ENCODE results near the gene UBE3B.

Gene UBE3B

GRCh38 chr12:109518820-109519665, 41.6 kb downstream of the UBE3B start:
- DNase-seq (ENCODE audit: low read depth, low spot score), result peak; percentile 35
- no peak overlapping the region for H3K4me3 ChIP-seq (ENCODE audit: low read length)

DNA sequence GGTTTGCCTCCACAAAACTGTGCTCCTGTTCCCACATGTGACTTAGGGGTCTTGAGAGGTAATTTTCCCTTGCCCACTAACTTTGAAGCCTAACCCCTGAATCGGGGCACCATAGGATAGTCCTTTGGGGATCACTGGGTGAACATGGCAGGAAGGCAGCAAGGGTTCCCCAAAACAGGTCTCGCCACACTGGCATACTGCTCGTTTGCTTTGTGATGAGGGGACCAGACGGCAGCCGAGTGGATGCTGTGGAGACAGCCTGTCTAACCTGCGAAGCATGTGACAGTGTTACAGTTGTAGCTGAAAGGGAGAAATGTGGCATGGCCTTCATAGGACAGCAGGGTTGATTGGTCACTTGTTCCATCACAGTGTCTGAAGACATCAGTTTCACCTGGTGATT, 42.4 kb downstream of the UBE3B start:
- DNase-seq (ENCODE audit: low read depth, low spot score), result no peak

DNA sequence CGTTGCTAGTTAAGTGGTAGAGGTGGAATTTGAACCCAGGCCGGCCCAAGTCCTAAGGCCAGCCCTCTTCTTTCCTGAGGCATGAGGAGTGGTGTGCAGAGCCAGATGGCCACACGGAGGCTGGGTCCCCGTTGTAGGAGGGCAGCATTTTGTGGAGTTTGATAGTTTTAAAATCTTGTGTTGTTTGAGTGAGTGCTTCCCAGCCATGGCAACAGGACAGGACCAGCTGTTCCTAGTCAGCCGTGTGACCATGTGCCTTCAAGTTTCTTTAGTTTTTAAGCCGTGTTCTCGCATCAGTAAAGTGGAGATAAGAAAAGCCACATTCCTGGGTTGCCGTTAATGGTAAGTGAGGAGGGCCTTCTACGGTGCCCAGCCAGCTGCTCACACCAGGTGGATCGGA, 44.4 kb downstream of the UBE3B start:
- no peak overlapping the region for H3K4me3 ChIP-seq (ENCODE audit: low read length)
- DNase-seq (ENCODE audit: low read depth, low spot score), result no peak

More for the DNA sequence above, 42.4 kb downstream of the UBE3B start:
- no peak overlapping the region for H3K4me3 ChIP-seq (ENCODE audit: low read length)

DNA sequence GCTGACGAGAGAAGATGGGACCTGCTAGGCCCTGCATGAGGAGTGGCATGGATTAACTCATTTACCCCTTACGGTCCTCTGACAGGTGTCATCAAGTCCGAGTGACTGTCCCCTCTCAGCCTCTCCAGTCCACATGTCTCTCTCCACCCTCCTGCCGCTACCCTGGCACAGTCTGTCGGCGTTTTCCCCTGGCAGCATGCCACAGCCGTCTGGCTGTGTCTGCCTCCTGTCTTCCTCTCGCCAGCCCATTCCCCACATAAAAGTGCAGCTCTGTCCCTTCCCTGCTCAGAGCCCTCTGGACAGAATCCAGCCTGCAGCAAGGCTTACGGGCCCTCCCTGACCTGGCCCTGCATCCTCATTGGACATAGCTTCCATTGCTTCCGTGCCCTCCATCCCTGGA, 45.6 kb downstream of the UBE3B start:
- no peak for DNase-seq (ENCODE audit: low read depth, low spot score)
- H3K4me3 ChIP-seq (ENCODE audit: low read length), result no peak overlapping the region

DNA sequence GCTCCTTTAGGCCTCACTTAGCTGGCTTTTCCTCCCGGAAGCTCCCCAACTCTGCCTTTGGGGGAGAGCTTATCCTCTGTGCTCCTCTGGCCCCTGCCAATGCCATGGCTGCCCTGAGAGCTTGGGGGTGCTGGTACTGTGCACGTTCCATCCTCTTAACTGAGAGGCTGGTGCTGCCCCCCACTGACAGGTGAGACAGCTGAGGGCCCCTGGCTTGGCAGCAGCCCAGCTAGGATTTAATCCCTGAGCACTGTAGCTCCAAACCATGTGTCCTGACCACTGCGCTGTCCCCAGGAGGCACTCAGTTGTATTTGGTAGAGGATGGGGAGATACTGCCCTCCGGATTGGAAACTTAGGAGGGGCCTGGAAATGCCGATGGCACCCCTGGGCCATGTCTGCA, 46.1 kb downstream of the UBE3B start:
- H3K4me3 ChIP-seq (ENCODE audit: low read length), result no peak overlapping the region
- no peak for DNase-seq (ENCODE audit: low read depth, low spot score)

- DNase-seq (ENCODE audit: low read depth, low spot score), result no peak
- no peak overlapping the region for H3K4me3 ChIP-seq (ENCODE audit: low read length)
These were observed 47.2 kb downstream of the UBE3B start for GRCh38 chr12:109524466-109525278.

- no peak for DNase-seq (ENCODE audit: low read depth, low spot score)
These were observed 47.8 kb downstream of the UBE3B start for GRCh38 chr12:109525279-109525585.

DNA sequence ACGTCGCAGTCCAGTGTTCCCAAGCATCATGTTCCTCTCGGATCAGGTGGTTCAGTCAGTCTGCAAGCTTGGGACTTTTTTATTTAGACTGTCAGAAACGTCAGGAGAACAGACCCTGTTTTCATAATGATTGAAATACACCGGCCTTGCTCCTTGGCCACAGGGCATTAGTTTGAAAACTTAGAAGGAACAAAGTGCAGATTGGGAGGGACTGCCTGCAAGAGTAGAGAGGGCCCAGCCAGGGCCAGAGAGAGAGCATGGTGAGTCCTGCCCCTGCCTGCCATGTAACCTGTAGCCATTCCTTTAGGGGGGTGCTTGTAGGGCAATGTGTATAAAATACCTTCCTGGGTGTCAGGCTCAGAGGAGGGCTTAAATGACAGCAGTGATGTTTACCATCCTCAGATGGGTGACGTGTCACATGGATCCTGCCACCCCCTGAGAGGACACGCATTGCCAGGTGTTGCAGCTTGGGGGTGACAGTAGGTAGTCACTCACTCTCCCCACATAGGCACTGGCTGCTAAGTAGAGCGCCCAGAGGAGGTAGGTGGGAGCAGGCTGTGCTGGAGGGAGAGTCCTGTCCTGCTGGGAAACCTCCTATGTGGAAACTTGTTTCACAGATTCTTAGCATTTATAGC, 50.2 kb downstream of the UBE3B start:
- no peak overlapping the region for H3K4me3 ChIP-seq (ENCODE audit: low read length)
- DNase-seq (ENCODE audit: low read depth, low spot score), result no peak

More at GRCh38 chr12:109525279-109525585, 47.8 kb downstream of the UBE3B start:
- H3K4me3 ChIP-seq (ENCODE audit: low read length), result no peak overlapping the region

DNA sequence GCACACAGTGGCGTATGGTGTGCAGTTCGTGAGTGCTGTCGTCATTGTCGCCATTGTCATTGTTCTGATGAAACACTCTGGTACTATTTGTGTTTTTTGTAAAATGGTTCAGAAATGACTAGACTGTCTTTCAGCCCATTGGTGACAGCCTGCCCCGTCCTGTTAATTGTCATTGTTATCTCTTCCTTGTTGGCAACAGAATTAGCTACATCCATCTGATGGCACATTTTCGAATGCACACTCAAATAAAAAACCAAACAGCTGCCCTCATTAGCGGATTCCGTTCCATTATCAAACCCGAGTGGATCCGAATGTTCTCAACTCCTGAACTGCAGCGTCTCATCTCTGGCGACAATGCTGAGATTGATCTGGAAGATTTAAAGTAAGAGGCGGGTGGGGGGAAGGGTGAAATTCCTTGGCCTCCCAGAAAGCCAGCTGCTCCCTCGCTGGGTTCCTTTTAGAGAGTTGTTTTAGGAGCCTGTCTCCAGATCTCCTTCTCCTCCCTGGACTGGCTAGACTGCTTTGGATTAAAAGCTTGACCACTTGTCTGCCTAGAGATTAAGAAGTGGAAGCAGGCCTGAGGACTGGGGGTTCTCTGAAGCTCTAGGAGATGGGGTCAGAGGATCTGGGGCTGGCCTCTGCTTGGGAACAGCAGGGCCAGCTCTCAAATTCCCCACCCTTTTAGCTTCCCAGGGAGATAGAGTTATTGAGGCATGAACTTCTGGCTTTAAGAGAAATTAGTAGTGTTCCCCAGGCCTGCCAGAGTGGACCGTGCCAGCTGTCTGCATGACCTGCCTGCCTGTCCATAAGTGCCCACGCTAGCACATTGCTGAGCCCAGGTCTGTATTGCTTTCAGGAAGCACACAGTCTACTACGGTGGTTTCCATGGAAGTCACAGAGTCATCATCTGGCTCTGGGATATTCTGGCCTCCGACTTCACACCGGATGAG, 52.5 kb downstream of the UBE3B start:
- DNase-seq (ENCODE audit: low read depth, low spot score), result no peak
- no peak overlapping the region for H3K4me3 ChIP-seq (ENCODE audit: low read length)

GRCh38 chr12:109531411-109531810, 54.0 kb downstream of the UBE3B start:
- DNase-seq (ENCODE audit: low read depth, low spot score), result no peak
- H3K4me3 ChIP-seq (ENCODE audit: low read length), result no peak overlapping the region

DNA sequence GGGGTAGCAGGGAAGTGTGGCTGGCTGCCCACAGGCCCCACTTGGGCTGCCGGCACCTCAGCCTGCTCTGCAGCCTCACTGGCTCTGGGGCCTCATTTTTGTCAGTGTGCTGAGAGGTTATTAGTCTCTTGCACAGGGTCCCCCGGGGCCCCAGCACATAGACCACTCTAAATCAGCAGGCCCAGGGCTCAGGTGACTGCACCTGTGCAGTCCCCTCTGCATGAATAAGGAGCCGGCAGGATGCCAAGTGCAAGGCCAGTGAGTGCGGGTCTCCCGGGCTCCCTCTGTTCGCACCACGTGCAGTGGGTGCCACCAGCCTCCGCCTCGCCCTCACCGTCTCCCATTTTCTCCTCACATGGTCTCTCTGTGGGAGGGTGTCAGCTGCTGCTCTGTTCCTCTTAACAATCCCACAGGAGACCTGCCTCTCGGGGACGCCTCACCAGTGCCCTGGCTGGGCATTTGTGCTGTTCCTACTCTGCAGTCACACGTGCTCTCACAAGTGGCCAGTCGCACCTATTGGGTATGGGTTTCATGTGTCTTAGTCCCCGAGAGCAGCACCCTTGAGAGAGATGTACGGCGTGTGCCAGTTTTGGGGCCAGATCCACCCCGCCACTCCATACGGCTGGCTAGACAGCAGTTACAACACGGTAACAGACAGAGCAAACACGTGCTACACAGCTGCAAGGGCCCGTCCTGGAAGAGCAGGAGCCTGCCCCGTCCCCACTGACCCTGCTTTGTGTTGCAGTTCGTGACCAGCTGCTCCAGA, 55.5 kb downstream of the UBE3B start:
- no peak for DNase-seq (ENCODE audit: low read depth, low spot score)
- H3K4me3 ChIP-seq (ENCODE audit: low read length), result no peak overlapping the region

- H3K4me3 ChIP-seq (ENCODE audit: low read length), result no peak overlapping the region
- DNase-seq (ENCODE audit: low read depth, low spot score), result no peak
These were observed 56.0 kb downstream of the UBE3B start for GRCh38 chr12:109533487-109533740.

DNA sequence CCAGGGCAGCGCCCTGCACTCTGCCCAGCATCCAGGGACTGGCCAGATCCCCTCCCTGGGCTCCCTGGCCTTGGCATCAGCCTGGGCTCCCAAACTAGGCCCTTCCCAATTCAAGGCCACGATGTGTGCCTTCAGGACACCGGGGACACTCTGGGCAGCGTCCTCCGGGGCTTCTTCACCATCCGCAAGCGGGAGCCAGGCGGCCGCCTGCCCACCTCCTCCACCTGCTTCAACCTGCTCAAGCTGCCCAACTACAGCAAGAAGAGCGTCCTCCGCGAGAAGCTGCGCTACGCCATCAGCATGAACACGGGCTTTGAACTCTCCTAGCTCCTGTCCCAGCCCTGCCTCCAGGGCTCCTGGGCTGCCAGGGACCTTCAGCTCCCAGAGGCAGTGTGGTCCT, 57.0 kb downstream of the UBE3B start:
- DNase-seq (ENCODE audit: low read depth, low spot score), result no peak
- H3K4me3 ChIP-seq (ENCODE audit: low read length), result no peak overlapping the region

GRCh38 chr12:109535231-109535862, 57.9 kb downstream of the UBE3B start:
- no peak for DNase-seq (ENCODE audit: low read depth, low spot score)
- no peak overlapping the region for H3K4me3 ChIP-seq (ENCODE audit: low read length)

- no peak overlapping the region for H3K4me3 ChIP-seq (ENCODE audit: low read length)
- no peak for DNase-seq (ENCODE audit: low read depth, low spot score)
These were observed 58.4 kb downstream of the UBE3B start for GRCh38 chr12:109535863-109536250.

- H3K4me3 ChIP-seq (ENCODE audit: low read length), result no peak overlapping the region
- DNase-seq (ENCODE audit: low read depth, low spot score), result no peak
These were observed 59.7 kb downstream of the UBE3B start for GRCh38 chr12:109537136-109537535.

- DNase-seq (ENCODE audit: low read depth, low spot score), result no peak
- no peak overlapping the region for H3K4me3 ChIP-seq (ENCODE audit: low read length)
These were observed 60.9 kb downstream of the UBE3B start for GRCh38 chr12:109538191-109538863.

- no peak overlapping the region for H3K4me3 ChIP-seq (ENCODE audit: low read length)
- no peak for DNase-seq (ENCODE audit: low read depth, low spot score)
These were observed 62.1 kb downstream of the UBE3B start for GRCh38 chr12:109539508-109539907.
